BLaER1 treated with 17β-estradiol and CSF1 and Interleukin-3, amounts not matched to agents 10 nM and 100 nM (cell line): ENCODE results near the gene ASIC3.

ENCODE experiments used
- H3K27ac ChIP-seq, 11 experiments: shearing (Covaris generic); formaldehyde crosslinking; 2 replicates each; pipeline ENCODE4 v1.8.1; 2022
- H3K27me3 ChIP-seq, 11 experiments: shearing (Covaris generic); formaldehyde crosslinking; 2 replicates each; pipeline ENCODE4 v1.8.1; 2022
- H3K36me3 ChIP-seq, 11 experiments: shearing (Covaris generic); formaldehyde crosslinking; 2 replicates each; pipeline ENCODE4 v1.8.1; 2022
- H3K4me1 ChIP-seq, 10 experiments: shearing (Covaris generic); formaldehyde crosslinking; 2 replicates each; pipeline ENCODE4 v1.8.1; 2022
- H3K4me2 ChIP-seq, 11 experiments: shearing (Covaris generic); formaldehyde crosslinking; 2 replicates each; pipeline ENCODE4 v1.8.1; 2022
- H3K4me3 ChIP-seq, 10 experiments: shearing (Covaris generic); formaldehyde crosslinking; 2 replicates each; pipeline ENCODE4 v1.8.1; 2022
- H3K9ac ChIP-seq, 11 experiments: shearing (Covaris generic); formaldehyde crosslinking; 2 replicates each; pipeline ENCODE4 v1.8.1; 2022
- H3K9me3 ChIP-seq, 11 experiments: shearing (Covaris generic); formaldehyde crosslinking; replicated peaks in 1 of 11; 2 replicates each; pipeline ENCODE4 v1.8.1; 2022
- H4K20me1 ChIP-seq, 11 experiments: shearing (Covaris generic); formaldehyde crosslinking; 2 replicates each; pipeline ENCODE4 v1.8.1; 2022
- Cebpa-rat ChIP-seq, 11 experiments: shearing (Covaris generic); IDR thresholded peaks; 2 replicates each; pipeline ENCODE4 v1.8.1; 2022

Gene ASIC3

DNA sequence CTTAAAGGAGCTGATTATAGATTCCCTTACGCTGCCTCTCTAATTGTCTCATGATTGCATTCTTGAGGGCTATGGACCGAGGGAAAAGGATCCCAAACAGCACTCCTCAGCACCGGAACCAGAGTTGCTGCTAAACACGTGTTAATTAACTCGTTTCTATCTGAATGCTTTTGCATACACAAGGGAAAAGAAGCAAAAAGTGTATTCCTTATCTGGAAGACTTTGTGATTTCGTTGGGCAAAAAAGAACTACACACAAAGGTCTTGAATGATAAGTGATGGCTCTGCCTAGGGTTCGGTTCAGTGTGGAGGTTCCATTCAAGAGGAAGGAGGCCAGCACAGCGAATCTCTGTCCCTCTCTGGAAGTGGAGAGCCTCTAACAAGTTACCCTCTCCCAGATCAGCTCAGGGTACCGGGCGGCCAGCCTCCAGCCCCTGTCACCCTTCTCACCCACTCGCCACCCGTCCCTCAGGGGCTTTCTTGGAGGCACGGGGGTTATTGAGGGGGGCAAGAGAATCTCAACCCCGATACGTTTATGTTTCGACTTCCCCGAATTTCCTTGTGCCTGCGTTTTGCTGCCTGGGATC, 10.5 kb downstream of the ASIC3 start:
- peaks cover 41 to 55% (median 46%) of the 10 kb centered on the region in 10 experiments for H3K4me1 ChIP-seq
- no peaks in the 10 kb centered on the region for H3K9me3 ChIP-seq
- TF ChIP-seq Cebpa-rat (IDR thresholded peaks at IDR 0.05): no peak
- H4K20me1 ChIP-seq: peaks cover 20 to 39% (median 29%) of the 10 kb centered on the region in 11 experiments; a peak in 20 of 22 replicates
- H3K27me3 ChIP-seq: no peaks in the 10 kb centered on the region
- peaks cover 2 to 24% (median 18%) of the 10 kb centered on the region in 11 experiments; a peak in 19 of 22 replicates for H3K36me3 ChIP-seq
- peak overlapping the region; percentile 70 to 90 (median 85) for H3K27ac ChIP-seq
- peak overlapping the region; percentile 87 to 100 (median 97) for H3K4me2 ChIP-seq
- peak overlapping the region; percentile 76 to 97 (median 88) for H3K4me3 ChIP-seq
- H3K9ac ChIP-seq: peak overlapping the region; percentile 79 to 88 (median 85)

DNA sequence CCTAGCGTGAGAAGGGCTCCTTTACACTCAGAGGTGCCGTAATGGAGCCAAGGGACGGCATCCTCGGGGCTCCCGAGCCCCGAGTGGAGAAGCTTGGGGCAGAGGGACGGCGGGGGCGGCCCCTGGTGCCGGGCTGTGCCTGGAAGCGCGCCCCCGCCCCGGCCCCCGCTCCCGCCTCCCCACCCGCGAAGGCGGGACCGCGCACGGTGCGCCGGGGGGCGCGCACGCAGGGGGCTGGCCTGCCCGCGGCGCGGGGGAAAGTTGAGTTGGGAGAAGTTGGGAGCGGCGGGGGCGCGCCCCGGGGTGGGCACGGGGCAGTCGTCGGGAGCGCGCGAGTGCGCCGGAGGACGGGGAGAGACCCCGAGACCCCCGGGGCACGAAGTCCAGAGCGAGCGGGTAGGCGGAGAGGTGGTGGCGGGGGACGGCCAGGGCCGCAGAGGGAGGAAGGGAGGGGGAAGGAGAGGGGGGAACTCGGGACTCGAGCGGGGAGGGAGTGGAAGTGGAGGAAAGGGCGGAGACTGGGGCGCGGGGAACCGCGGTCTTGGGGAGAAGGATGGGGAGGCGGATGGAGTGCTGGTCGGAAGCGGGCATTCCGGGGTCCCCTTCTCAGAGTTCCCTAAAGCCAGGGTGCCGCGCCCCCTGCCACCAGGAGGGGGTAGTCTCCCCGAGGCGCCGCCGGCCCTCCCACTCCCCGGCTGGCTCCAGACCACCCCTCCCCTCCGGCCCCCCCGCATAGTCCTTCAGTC, 11.2 kb downstream of the ASIC3 start, which contains the start of gene SLC4A2:
SLC4A2 (plus strand) TSS at position 223 of the 746 bp plus-strand sequence. CDS start 2,399 bp downstream, outside the sequence.
- no peak for TF ChIP-seq Cebpa-rat (IDR thresholded peaks at IDR 0.05)
- no peaks in the 10 kb centered on the region for H3K27me3 ChIP-seq
- H3K4me1 ChIP-seq: peaks cover 39 to 49% (median 44%) of the 10 kb centered on the region in 10 experiments
- H3K4me2 ChIP-seq: peak within 1 kb of the TSS; percentile 87 to 100 (median 97)
- peaks cover 20 to 44% (median 29%) of the 10 kb centered on the region in 11 experiments; a peak in 20 of 22 replicates for H4K20me1 ChIP-seq
- peak within 1 kb of the TSS; percentile 76 to 97 (median 88) for H3K4me3 ChIP-seq
- peak within 1 kb of the TSS; percentile 79 to 88 (median 85) for H3K9ac ChIP-seq
- H3K9me3 ChIP-seq: no peaks in the 10 kb centered on the region
- H3K36me3 ChIP-seq: peaks cover 7 to 28% (median 24%) of the 10 kb centered on the region in 11 experiments
- H3K27ac ChIP-seq: peak within 1 kb of the TSS; percentile 70 to 90 (median 85)

DNA sequence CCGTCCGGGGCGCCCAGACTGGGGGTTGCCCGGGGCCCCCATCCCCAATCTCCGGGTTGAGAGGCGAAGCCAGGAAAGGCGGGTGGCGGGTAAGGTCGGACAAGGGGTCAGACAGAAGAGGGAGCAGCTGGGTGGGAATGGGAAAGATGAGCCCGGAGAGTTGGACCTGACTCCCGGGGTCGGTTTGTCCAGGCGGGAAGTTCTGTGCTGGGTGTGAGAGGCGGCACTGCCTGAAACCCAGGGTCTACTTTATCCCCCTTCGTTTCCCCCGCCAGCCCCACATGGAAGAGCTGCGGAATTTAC, 11.7 kb downstream of the ASIC3 start:
- H3K4me2 ChIP-seq: peak overlapping the region; percentile 87 to 100 (median 97)
- H3K36me3 ChIP-seq: peaks cover 12 to 34% (median 29%) of the 10 kb centered on the region in 11 experiments

DNA sequence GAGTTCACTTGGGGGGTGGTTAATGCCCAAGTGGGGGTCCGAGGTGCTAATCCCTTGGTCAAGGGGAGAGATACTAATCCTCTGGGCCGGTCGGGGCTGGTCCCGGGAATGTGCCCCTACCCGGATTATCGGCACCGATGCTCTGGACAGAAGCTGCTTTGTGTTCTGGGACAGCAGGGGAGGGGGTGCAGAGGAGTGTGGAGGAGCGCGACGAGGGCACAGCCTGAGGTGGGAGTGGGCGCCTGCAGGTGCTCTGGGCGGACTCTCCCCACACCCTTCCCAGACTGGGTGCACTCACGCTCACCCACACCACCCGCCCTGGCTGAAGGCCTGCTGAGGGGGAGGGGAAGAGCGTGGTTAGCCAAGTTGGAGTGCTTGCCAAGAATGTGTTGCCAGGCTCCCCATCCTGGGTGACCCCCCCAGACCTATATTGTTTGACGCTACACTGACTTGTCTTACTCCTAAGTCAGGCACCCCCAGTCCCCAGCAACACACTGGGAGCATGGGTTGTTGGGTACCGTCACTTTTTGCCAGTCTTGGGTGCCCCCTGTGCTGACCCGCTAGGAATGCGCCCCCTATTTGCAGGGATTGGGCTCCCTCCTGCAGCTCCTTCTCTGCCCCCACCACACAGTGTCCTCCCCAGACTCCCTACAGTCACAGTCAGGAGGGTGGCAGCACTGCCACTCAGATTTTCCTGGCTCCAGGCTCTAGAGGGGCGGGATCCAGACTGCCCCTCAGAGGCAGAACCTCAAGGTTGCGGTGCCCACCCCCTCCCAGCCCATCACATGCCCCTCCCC, 12.3 kb downstream of the ASIC3 start:
- no peak for TF ChIP-seq Cebpa-rat (IDR thresholded peaks at IDR 0.05)
- Histone ChIP-seq H3K27ac (peak overlapping the region in 10 of 11 experiments; percentile 70 to 90 (median 84); a peak in 21 of 22 replicates), H3K9ac (peak overlapping the region; percentile 79 to 88 (median 85)), H3K4me2 (peak overlapping the region; percentile 87 to 100 (median 97)), H3K4me1 (peaks cover 39 to 49% (median 44%) of the 10 kb centered on the region in 10 experiments), H3K9me3 (no peaks in the 10 kb centered on the region), H3K4me3 (peak overlapping the region; percentile 76 to 97 (median 88)), H4K20me1 (peaks cover 22 to 55% (median 32%) of the 10 kb centered on the region in 11 experiments; a peak in 20 of 22 replicates), H3K27me3 (no peaks in the 10 kb centered on the region), H3K36me3 (peaks cover 17 to 39% (median 35%) of the 10 kb centered on the region in 11 experiments)

More for the DNA sequence above, 11.7 kb downstream of the ASIC3 start:
- Histone ChIP-seq H3K9me3 (no peaks in the 10 kb centered on the region), H3K4me3 (peak overlapping the region; percentile 76 to 97 (median 88)), H3K27ac (peak overlapping the region in 10 of 11 experiments; percentile 70 to 90 (median 84); a peak in 21 of 22 replicates), H4K20me1 (peaks cover 20 to 49% (median 29%) of the 10 kb centered on the region in 11 experiments; a peak in 20 of 22 replicates), H3K4me1 (peaks cover 39 to 49% (median 44%) of the 10 kb centered on the region in 10 experiments), H3K27me3 (no peaks in the 10 kb centered on the region), H3K9ac (peak overlapping the region; percentile 79 to 88 (median 85))
- no peak for TF ChIP-seq Cebpa-rat (IDR thresholded peaks at IDR 0.05)

DNA sequence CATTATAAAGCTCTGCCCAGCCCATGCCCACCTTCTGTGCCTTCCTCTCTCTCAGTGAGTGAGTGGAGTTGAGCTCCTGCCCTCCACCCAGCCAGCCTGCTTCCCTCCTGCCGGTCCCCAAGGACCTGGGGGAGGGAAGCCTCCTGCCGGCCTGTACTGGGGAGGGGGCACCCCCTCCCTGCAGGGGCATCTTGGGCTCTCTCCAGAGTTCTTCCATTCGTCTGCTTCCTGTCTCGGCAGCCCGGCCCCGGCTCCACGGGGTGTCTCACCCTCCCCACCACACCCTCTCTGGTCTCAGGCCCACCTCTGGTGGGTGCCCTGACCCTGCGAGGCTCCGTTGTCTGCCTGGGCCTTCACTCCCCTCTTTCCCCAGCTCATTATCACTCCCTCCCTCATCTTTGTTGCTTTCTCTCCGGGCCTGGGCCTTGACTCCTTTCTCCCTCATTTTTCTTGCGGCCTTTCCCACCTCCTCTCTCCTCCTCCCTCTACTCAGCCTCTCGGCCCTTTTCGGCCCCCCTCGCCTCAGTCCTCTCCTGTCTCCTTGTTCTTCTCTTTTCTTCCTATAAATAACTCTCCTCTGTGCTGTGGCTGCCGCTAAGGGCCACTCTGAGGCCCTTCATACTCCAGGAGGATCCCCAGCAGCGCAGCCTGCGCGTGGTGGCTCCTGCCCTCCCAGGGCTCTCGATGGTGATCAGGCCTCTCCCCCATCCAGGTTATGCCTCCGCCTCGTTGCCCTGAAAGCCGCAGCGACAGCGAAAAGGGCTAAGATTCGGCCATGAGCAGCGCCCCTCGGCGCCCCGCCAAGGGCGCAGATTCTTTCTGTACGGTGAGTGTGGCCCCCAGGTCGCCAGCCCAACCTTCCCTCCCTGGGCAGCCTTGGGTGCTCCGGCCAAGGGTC, 13.1 kb downstream of the ASIC3 start:
- Histone ChIP-seq H3K4me2 (peak overlapping the region; percentile 87 to 100 (median 97)), H3K27me3 (no peaks in the 10 kb centered on the region), H3K36me3 (peaks cover 26 to 48% (median 43%) of the 10 kb centered on the region in 11 experiments), H3K9me3 (no peaks in the 10 kb centered on the region), H3K4me1 (peaks cover 36 to 44% (median 41%) of the 10 kb centered on the region in 10 experiments), H4K20me1 (peaks cover 22 to 63% (median 40%) of the 10 kb centered on the region in 11 experiments; a peak in 20 of 22 replicates), H3K27ac (peak overlapping the region; percentile 12 to 89 (median 81); a peak in 20 of 22 replicates), H3K9ac (peak overlapping the region; percentile 79 to 88 (median 85)), H3K4me3 (peak overlapping the region; percentile 76 to 97 (median 88))
- TF ChIP-seq Cebpa-rat (IDR thresholded peaks at IDR 0.05): no peak

DNA sequence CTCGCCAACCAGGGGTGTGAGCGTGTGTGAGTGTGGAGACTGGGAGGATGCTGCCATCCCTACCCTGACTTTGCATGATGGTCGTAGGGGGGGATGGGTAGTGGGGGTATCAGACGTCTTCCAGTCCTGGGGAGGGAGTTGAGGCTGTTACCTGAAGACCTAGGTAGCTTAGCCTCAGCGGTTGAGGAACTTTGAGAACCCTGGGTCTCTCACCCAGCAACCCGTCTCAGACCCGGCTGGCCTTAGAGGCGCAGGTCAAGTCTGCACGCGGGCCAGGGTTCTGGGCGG, 13.7 kb downstream of the ASIC3 start:
- Histone ChIP-seq H4K20me1 (peaks cover 22 to 69% (median 43%) of the 10 kb centered on the region in 11 experiments; a peak in 20 of 22 replicates), H3K36me3 (peaks cover 32 to 54% (median 49%) of the 10 kb centered on the region in 11 experiments), H3K4me2 (peak overlapping the region; percentile 87 to 100 (median 97); a peak in 18 of 22 replicates), H3K27ac (peak overlapping the region in 3 of 11 experiments; percentile 60 to 88 (median 84); a peak in 5 of 22 replicates), H3K4me1 (peaks cover 30 to 38% (median 35%) of the 10 kb centered on the region in 10 experiments), H3K27me3 (no peaks in the 10 kb centered on the region), H3K4me3 (peak overlapping the region in 2 of 10 experiments; percentile 93; a peak in 3 of 20 replicates), H3K9ac (peak overlapping the region in 7 of 11 experiments; percentile 84 to 88 (median 88); a peak in 6 of 22 replicates), H3K9me3 (no peaks in the 10 kb centered on the region)
- no peak for TF ChIP-seq Cebpa-rat (IDR thresholded peaks at IDR 0.05)

DNA sequence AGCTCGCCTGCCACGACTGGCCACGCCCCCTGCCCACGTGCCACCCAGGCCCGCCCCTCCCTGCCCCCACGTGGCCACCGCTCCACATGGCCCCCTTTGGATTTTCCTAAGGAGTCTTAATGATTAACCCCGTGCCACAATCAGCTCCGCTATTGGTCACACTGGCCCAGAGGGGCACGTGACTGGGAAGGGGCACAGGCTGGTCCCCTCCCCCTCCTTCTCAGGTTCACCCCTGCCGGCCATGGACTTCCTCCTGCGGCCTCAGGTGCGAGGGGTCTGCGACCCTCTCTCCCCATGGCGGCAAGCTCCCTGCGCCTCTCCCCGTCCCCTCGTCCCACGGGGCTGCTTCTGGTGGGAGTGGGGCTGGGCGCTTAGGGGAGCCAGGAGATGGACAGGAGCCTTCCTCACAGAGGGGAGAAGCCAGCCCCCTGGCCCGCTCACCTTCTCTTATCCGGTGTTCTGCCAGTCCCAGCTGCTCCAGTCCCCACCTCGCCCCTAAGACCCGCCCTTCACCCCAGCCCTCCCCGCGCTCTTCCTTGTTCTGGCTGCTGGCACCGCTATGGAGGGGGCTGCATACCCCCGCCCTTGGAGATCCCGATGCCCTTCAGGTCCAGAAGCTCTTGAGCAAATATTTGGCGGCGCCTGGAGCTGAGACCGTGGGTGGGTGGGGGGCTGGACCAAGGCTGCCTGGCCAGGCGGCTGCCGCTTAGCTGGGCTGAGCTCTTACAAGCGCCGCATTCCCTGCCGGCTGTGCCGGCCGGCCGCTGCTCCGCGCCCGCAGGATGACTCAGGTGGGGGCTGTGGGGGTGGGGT, 14.3 kb downstream of the ASIC3 start:
- no peak overlapping the region for H3K9ac ChIP-seq
- peaks cover 37 to 59% (median 55%) of the 10 kb centered on the region in 11 experiments for H3K36me3 ChIP-seq
- H3K27me3 ChIP-seq: no peaks in the 10 kb centered on the region
- H3K27ac ChIP-seq: peak overlapping the region in 2 of 11 experiments; percentile 18 to 23; a peak in 1 of 22 replicates
- peak overlapping the region in 3 of 11 experiments; percentile 98 to 100 (median 99); a peak in 4 of 22 replicates for H3K4me2 ChIP-seq
- H3K9me3 ChIP-seq: no peaks in the 10 kb centered on the region
- H3K4me3 ChIP-seq: no peak overlapping the region
- H3K4me1 ChIP-seq: peaks cover 28 to 34% (median 31%) of the 10 kb centered on the region in 10 experiments
- H4K20me1 ChIP-seq: peaks cover 22 to 74% (median 44%) of the 10 kb centered on the region in 11 experiments; a peak in 20 of 22 replicates
- TF ChIP-seq Cebpa-rat (IDR thresholded peaks at IDR 0.05): no peak
